ENCODE measurements around the gene SON. TPM values are rescaled to one million over a fixed set of nuclear protein-coding genes. Genes with fewer than 3 reads are reported as not detected.
A peak's percentile ranks its signal among the peaks of the same experiment; 100 is the strongest.
"Not testable (repeated sequence)": the region's sequence is repeated elsewhere in the genome, so short reads cannot be mapped to it uniquely, and the experiment has no call there.

SON gene
- total and polyA plus RNA-seq, 11 donors: 78.0 to 201 (median 130) TPM

GRCh38 chr21:33567914-33568313 is 25.1 kb downstream of the SON start:
- H3K9me3 ChIP-seq: no peaks in the 10 kb centered on the region
- no peak overlapping the region for H3K4me3 ChIP-seq
- H3K4me1 ChIP-seq: peaks cover 0 to 16% (median 5%) of the 10 kb centered on the region in 12 donors
- H3K27me3 ChIP-seq: no peaks in the 10 kb centered on the region
- H3K27ac ChIP-seq: no peak overlapping the region
- peaks cover 0 to 100% (median 78%) of the 10 kb centered on the region in 9 donors for H3K36me3 ChIP-seq
- DNase-seq: no peak
- ATAC-seq: no peak
- TF ChIP-seq CTCF (IDR thresholded peaks at IDR 0.05): no peak
- no peak for TF ChIP-seq POLR2A (IDR thresholded peaks at IDR 0.05)
- intact Hi-C loops (cut with DNase I): no loop called here
- 92 to 93% (median 92%) methylated on average over 6 of the region's 6 CpGs for WGBS, 4 donors

GRCh38 chr21:33568448-33568847 is 25.6 kb downstream of the SON start:
- Histone ChIP-seq H3K27me3 (no peaks in the 10 kb centered on the region), H3K4me1 (peaks cover 0 to 16% (median 5%) of the 10 kb centered on the region in 12 donors), H3K4me3 (no peak overlapping the region), H3K36me3 (peaks cover 0 to 100% (median 78%) of the 10 kb centered on the region in 9 donors), H3K9me3 (no peaks in the 10 kb centered on the region), H3K27ac (no peak overlapping the region)
- TF ChIP-seq POLR2A (IDR thresholded peaks at IDR 0.05) (no peak), CTCF (IDR thresholded peaks at IDR 0.05) (no peak)
- ATAC-seq (no peak), DNase-seq (no peak)
- intact Hi-C loops (cut with DNase I): no loop called here
- 77 to 87% (median 83%) methylated on average over 2 of the region's 2 CpGs for WGBS, 4 donors

GRCh38 chr21:33569991-33570390 is 27.2 kb downstream of the SON start:
- TF ChIP-seq CTCF (IDR thresholded peaks at IDR 0.05) (no peak), POLR2A (IDR thresholded peaks at IDR 0.05) (no peak)
- H3K27ac ChIP-seq: no peak overlapping the region
- intact Hi-C loops (cut with DNase I): no loop called here
- no peaks in the 10 kb centered on the region for H3K9me3 ChIP-seq
- no peak overlapping the region for H3K4me3 ChIP-seq
- 86 to 92% (median 91%) methylated on average over 5 of the region's 5 CpGs for WGBS, 4 donors
- peak in 1 of 4 donors; percentile 7 for ATAC-seq
- DNase-seq: no peak
- peaks cover 0 to 16% (median 3%) of the 10 kb centered on the region in 12 donors for H3K4me1 ChIP-seq
- peaks cover 0 to 100% (median 85%) of the 10 kb centered on the region in 9 donors for H3K36me3 ChIP-seq
- H3K27me3 ChIP-seq: no peaks in the 10 kb centered on the region

- H3K27ac ChIP-seq: peak overlapping the region in 1 of 12 donors; percentile 6
- peak in 2 of 4 donors; percentile 54 to 61 for ATAC-seq
- H3K36me3 ChIP-seq: peaks cover 0 to 100% (median 99%) of the 10 kb centered on the region in 9 donors
- no peaks in the 10 kb centered on the region for H3K27me3 ChIP-seq
- DNase-seq: no peak
- peaks cover 0 to 16% (median 3%) of the 10 kb centered on the region in 12 donors for H3K4me1 ChIP-seq
- 18 to 43% (median 30%) methylated on average over 3 of the region's 3 CpGs for WGBS, 4 donors
- H3K4me3 ChIP-seq: no peak overlapping the region
- TF ChIP-seq CTCF (IDR thresholded peaks at IDR 0.05): no peak
- TF ChIP-seq POLR2A (IDR thresholded peaks at IDR 0.05): no peak
- intact Hi-C loops (cut with DNase I): no loop called here
- no peaks in the 10 kb centered on the region for H3K9me3 ChIP-seq
These were observed 29.5 kb downstream of the SON start for GRCh38 chr21:33572350-33572749.

GRCh38 chr21:33576741-33577141 is 33.9 kb downstream of the SON start:
- H3K27ac ChIP-seq; intact Hi-C loops (cut with DNase I); DNase-seq; H3K9me3 ChIP-seq; H3K4me3 ChIP-seq; H3K27me3 ChIP-seq: not testable (repeated sequence)
- WGBS, 4 donors: 43 to 63% (median 55%) methylated on average over 2 of the region's 2 CpGs
- Histone ChIP-seq H3K4me1 (peaks cover 0 to 12% (median 4%) of the 10 kb centered on the region in 12 donors), H3K36me3 (peaks cover 0 to 92% (median 85%) of the 10 kb centered on the region in 9 donors)
- peak in 1 of 4 donors; percentile 49 for ATAC-seq

Measured in heart left ventricle (tissue), 16 donors.